ENCODE results near the gene PRDM16. TPM values are rescaled to one million over a fixed set of nuclear protein-coding genes. Genes with fewer than 3 reads are reported as not detected.

The PRDM16 gene
- total and polyA plus RNA-seq, 2 of the 4 experiments (the other 2 are of a cell fraction): 0.02 TPM; not detected in 1

DNA sequence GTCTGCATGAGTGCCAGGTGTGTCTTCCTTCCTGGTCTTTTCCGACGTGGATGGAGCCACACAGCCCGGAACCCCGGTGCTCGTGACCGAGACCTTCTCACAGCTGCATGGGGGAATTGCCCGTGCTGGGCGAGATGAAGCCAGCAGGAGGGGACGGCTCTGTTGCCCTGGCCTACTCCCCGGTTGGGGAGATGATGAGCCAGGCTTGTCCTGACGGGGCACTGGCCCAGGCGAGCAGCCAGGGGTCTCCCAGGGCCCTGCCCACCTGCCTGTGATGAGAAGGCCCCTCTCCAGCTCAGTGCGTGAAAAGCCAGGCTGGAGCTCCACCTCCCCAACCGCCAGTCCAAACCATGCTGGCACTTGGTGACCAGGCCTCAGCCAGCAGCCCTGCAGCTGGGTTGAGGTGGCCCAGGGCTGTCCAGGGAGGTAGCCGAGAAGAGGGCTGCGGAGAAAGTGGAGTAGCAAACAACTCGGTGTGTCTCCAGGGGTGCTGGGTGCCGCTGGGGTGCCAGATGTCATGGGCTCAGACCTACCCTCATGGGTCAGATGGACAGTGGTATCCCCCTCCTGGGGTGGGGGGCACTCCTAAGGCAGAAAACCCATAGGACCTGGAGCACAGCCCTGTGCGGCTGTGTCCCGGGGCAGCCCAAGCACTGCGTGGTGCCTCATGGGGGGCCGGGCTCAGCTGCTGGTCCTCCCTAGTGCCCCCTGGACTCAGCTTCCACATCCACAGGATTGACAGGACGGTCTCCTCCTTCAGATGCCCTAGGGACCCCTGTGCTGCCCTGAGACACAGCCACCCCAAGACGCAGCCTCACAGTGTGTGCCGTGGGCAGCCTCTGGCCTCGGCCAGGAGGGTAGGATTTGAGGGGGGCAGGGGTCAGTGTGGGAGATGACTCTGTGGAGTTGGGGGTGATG lies 26.1 kb downstream of the PRDM16 start:
- no TSS peak for BruUV-seq (replicated peaks)
- Histone ChIP-seq H4K8ac (ENCODE audit: low read depth in 2 of 2, low read length in 2 of 2) (no peak overlapping the region), H3K9ac (ENCODE audit: low read depth, low read length) (no peak overlapping the region), H3K9me1 (ENCODE audit: insufficient read depth, low read length) (no peaks in the 10 kb centered on the region), H3K4me1 (ENCODE audit: control insufficient read depth, insufficient read depth, low read length) (no peaks in the 10 kb centered on the region), H3K18ac (ENCODE audit: low read depth, low read length) (no peak overlapping the region), H3K23ac (ENCODE audit: low read depth, low read length) (no peak overlapping the region), H3K9me3 (ENCODE audit: control insufficient read depth, insufficient read depth, low read length) (peaks cover 3% of the 10 kb centered on the region; the same call in 1 of the 2 replicates), H2BK120ac (ENCODE audit: low read depth, low read length) (no peak overlapping the region), H3K14ac (replicated peaks; ENCODE audit: low read depth, low read length) (no peak overlapping the region), H4K5ac (ENCODE audit: low read depth, low read length) (no peak overlapping the region), H4K20me1 (ENCODE audit: insufficient read depth, low read length) (no peaks in the 10 kb centered on the region), H3K4me3 (ENCODE audit: insufficient read depth, low read depth, low read length) (no peak overlapping the region), H2BK15ac (ENCODE audit: low read depth, low read length) (no peak overlapping the region), H3K27ac (ENCODE audit: insufficient read depth, low read length) (no peak overlapping the region), H2AK5ac (ENCODE audit: low read depth, low read length) (no peak overlapping the region), H2BK5ac (ENCODE audit: low read depth, low read length, poor library complexity, severe bottlenecking) (no peak overlapping the region), H3K56ac (ENCODE audit: extremely low read depth, insufficient read depth, low read length) (no peak overlapping the region), H2AFZ (replicated peaks; ENCODE audit: low read length, poor library complexity) (no peak overlapping the region), H3K36me3 (ENCODE audit: control insufficient read depth, insufficient read depth, low read length) (no peaks in the 10 kb centered on the region), H2AK9ac (replicated peaks; ENCODE audit: low read depth, low read length, poor library complexity) (no peak overlapping the region), H3K79me1 (ENCODE audit: low read depth in 1 of 2, low read length in 2 of 2) (no peaks in the 10 kb centered on the region), H3K4ac (ENCODE audit: low read depth, low read length) (no peak overlapping the region), H3K27me3 (ENCODE audit: control insufficient read depth, insufficient read depth, low read length) (no peaks in the 10 kb centered on the region), H2BK20ac (ENCODE audit: low read depth, low read length) (no peak overlapping the region), H3K4me2 (ENCODE audit: low read depth, low read length) (no peak overlapping the region), H4K91ac (ENCODE audit: insufficient read depth, low read depth, low read length) (no peak overlapping the region)
- ATAC-seq (ENCODE audit: low read depth): no peak
- TF ChIP-seq NFE2L2 (IDR thresholded peaks at IDR 0.05; ENCODE audit: low read depth, low read length): no peak
- TF ChIP-seq, protein P1, sequence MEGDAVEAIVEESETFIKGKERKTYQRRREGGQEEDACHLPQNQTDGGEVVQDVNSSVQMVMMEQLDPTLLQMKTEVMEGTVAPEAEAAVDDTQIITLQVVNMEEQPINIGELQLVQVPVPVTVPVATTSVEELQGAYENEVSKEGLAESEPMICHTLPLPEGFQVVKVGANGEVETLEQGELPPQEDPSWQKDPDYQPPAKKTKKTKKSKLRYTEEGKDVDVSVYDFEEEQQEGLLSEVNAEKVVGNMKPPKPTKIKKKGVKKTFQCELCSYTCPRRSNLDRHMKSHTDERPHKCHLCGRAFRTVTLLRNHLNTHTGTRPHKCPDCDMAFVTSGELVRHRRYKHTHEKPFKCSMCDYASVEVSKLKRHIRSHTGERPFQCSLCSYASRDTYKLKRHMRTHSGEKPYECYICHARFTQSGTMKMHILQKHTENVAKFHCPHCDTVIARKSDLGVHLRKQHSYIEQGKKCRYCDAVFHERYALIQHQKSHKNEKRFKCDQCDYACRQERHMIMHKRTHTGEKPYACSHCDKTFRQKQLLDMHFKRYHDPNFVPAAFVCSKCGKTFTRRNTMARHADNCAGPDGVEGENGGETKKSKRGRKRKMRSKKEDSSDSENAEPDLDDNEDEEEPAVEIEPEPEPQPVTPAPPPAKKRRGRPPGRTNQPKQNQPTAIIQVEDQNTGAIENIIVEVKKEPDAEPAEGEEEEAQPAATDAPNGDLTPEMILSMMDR (conservative IDR thresholded peaks at IDR 0.05; ENCODE audit: low read depth, low read length): no peak
- no peak for TF ChIP-seq RCOR1 (IDR thresholded peaks at IDR 0.05; ENCODE audit: insufficient replicate concordance, low read length)
- dilution Hi-C loops (cut with HindIII; ENCODE audit: low sequenced_read_pairs, unreplicated experiment): no loop called here
- in situ Hi-C loops (cut with MboI; ENCODE audit: low sequenced_read_pairs): no loop called here
- intact Hi-C loops (cut with micrococcal nuclease): no loop called here
- ChIA-PET CTCF (no interaction called here), POLR2A (ENCODE audit: unreplicated experiment) (no interaction called here)
- DNase-seq: no peak
- 63% methylated on average over 4 of the region's 26 CpGs; no CpG with 5 or more reads in 1 of the 2 experiments for WGBS, 2 experiments (ENCODE audit: extremely low coverage in 2 of 2, insufficient read length in 1 of 2)
